OCI-LY1 (cell line): ENCODE results near the gene DDO.

Experiments
- H2AFZ ChIP-seq: fragments of 200-600 bp; sonication (generic), shearing (Covaris generic); 2 replicates; pipeline ENCODE4 v1.6.0; 2014; ENCODE audit warnings: antibody characterized with exemption, mild to moderate bottlenecking, low read length
- H3F3A ChIP-seq: fragments of 200-600 bp; sonication (generic), shearing (Covaris generic); 2 replicates; pipeline ENCODE4 v1.6.0; 2014; ENCODE audit warnings: mild to moderate bottlenecking, antibody characterized with exemption, low read length, moderate library complexity; ENCODE audit not compliant: insufficient read depth
- H3K27ac ChIP-seq: fragments of 200-600 bp; sonication (generic); 2 replicates; pipeline ENCODE4 v1.5.1; 2014; ENCODE audit warnings: low read length, mixed run types, mild to moderate bottlenecking, low read depth; ENCODE audit not compliant: poor library complexity, severe bottlenecking
- H3K27me3 ChIP-seq: fragments of 200-600 bp; sonication (generic); 2 replicates; pipeline ENCODE4 v1.6.0; 2014; ENCODE audit warnings: antibody characterized with exemption, mild to moderate bottlenecking, low read length, moderate library complexity; ENCODE audit not compliant: insufficient read depth
- H3K36me3 ChIP-seq: fragments of 200-600 bp; sonication (generic); 2 replicates; pipeline ENCODE4 v1.6.1; 2014; ENCODE audit warnings: mild to moderate bottlenecking, antibody characterized with exemption, low read length, moderate library complexity, mixed read lengths; ENCODE audit not compliant: insufficient read depth
- H3K4me1 ChIP-seq: fragments of 200-600 bp; sonication (generic); 2 replicates; pipeline ENCODE4 v1.5.1; 2014; ENCODE audit warnings: mild to moderate bottlenecking, low read length, moderate library complexity; ENCODE audit not compliant: insufficient read depth, severe bottlenecking
- H3K4me2 ChIP-seq: fragments of 200-600 bp; sonication (generic), shearing (Covaris generic); 2 replicates; pipeline ENCODE4 v1.6.1; 2014; ENCODE audit warnings: low read length
- H3K4me3 ChIP-seq: fragments of 200-600 bp; sonication (generic); 2 replicates; pipeline ENCODE4 v1.5.1; 2014; ENCODE audit warnings: low read length, low read depth, mild to moderate bottlenecking, mixed read lengths; ENCODE audit not compliant: poor library complexity, severe bottlenecking
- H3K79me2 ChIP-seq: fragments of 200-600 bp; shearing (Covaris generic); 2 replicates; pipeline ENCODE4 v1.6.1; 2016; ENCODE audit warnings: mixed run types, low read length, mixed read lengths; ENCODE audit not compliant: insufficient read depth
- H3K9ac ChIP-seq: fragments of 200-600 bp; sonication (generic), shearing (Covaris generic); 2 replicates; pipeline ENCODE4 v1.6.1; 2014; ENCODE audit warnings: mild to moderate bottlenecking, low read length, mixed read lengths
- H3K9me2 ChIP-seq: fragments of 200-600 bp; sonication (generic), shearing (Covaris generic); 2 replicates; pipeline ENCODE4 v1.6.1; 2014; ENCODE audit warnings: low read depth, mild to moderate bottlenecking, low read length, mixed read lengths
- H3K9me3 ChIP-seq: fragments of 200-600 bp; shearing (Covaris generic); 2 replicates; pipeline ENCODE4 v1.6.1; 2014; ENCODE audit warnings: low read length, mixed read lengths
- H4K20me1 ChIP-seq: fragments of 200-600 bp; sonication (generic), shearing (Covaris generic); 2 replicates; pipeline ENCODE4 v1.6.0; 2016; ENCODE audit warnings: mild to moderate bottlenecking, low read length; ENCODE audit not compliant: insufficient read depth
- CTCF ChIP-seq: fragments of 200-600 bp; sonication (generic), shearing (Covaris generic); IDR thresholded peaks from 2 replicates; pipeline ENCODE4 v1.5.1; 2017; ENCODE audit warnings: mild to moderate bottlenecking, antibody characterized with exemption, low read length, moderate library complexity, mixed read lengths
- EZH2 ChIP-seq: fragments of 200-600 bp; sonication (generic), shearing (Covaris generic); IDR thresholded peaks from 2 replicates; pipeline ENCODE4 v1.8.0; 2017; ENCODE audit warnings: borderline replicate concordance, mixed run types, mild to moderate bottlenecking, antibody characterized with exemption, low read length, moderate library complexity, mixed read lengths

The DDO gene

DNA sequence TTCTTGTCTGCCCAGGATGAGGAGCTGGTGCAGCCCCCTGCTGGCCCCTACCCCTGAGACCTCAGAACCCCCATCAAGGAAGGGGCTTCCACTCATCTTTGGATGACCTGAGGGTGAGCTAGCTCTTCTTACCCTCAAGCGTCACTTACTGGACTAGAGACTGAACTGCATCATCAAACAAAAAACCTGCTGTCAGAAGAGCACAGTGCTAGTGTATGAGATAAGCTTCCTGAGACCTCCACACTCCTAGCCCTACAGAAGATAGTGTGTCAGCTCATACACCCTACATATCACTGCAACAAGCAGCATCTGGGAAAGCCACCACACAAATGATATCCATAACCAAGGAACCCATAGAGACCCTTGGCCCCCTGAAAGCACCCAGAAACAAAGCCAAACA lies 46.0 kb upstream of the DDO start:
- Histone ChIP-seq H3K27me3 (no peaks in the 10 kb centered on the region), H3K79me2 (no peaks in the 10 kb centered on the region), H3K9ac (no peak overlapping the region), H3K4me2 (no peak overlapping the region), H3K4me3 (no peak overlapping the region), H3F3A (no peaks in the 10 kb centered on the region), H3K27ac (no peak overlapping the region), H4K20me1 (no peaks in the 10 kb centered on the region), H3K9me3 (no peaks in the 10 kb centered on the region), H3K9me2 (no peaks in the 10 kb centered on the region), H3K36me3 (no peaks in the 10 kb centered on the region), H2AFZ (no peak overlapping the region), H3K4me1 (no peaks in the 10 kb centered on the region)
- TF ChIP-seq EZH2 (no peak), CTCF (no peak)

DNA sequence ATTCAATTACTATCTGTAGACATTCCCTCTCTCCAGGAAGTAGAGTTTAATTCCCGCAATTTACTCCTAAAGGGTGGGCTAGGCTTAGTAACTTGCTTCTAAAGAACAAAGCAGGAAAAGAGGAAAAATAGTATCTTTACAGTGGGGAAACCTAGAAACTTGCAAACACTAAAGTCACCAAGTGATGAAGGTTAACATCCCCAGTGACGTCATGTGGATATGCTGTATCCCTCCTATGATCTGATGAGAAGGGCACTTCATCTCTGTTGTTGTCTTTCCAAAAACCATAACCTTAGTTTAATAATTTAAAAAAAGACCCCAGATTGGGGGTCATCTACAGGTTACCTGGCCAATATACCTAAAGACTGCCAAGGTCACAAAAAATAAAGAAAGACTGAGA lies 43.8 kb upstream of the DDO start:
- Histone ChIP-seq H3K36me3 (no peaks in the 10 kb centered on the region), H3K4me1 (no peaks in the 10 kb centered on the region), H3F3A (no peaks in the 10 kb centered on the region), H2AFZ (no peak overlapping the region), H3K9me3 (no peaks in the 10 kb centered on the region), H4K20me1 (no peaks in the 10 kb centered on the region), H3K9me2 (no peaks in the 10 kb centered on the region), H3K27me3 (no peaks in the 10 kb centered on the region), H3K4me3 (no peak overlapping the region), H3K27ac (no peak overlapping the region), H3K79me2 (no peaks in the 10 kb centered on the region), H3K9ac (no peak overlapping the region), H3K4me2 (no peak overlapping the region)
- TF ChIP-seq EZH2, result no peak
- no peak for TF ChIP-seq CTCF

- no peaks in the 10 kb centered on the region for H3K9me2 ChIP-seq
- H3K27ac ChIP-seq, result no peak overlapping the region
- no peaks in the 10 kb centered on the region for H3F3A ChIP-seq
- H3K9me3 ChIP-seq, result no peaks in the 10 kb centered on the region
- H3K36me3 ChIP-seq, result no peaks in the 10 kb centered on the region
- TF ChIP-seq CTCF, result no peak
- no peak for TF ChIP-seq EZH2
- no peak overlapping the region for H2AFZ ChIP-seq
- H3K27me3 ChIP-seq, result no peaks in the 10 kb centered on the region
- no peak overlapping the region for H3K9ac ChIP-seq
- H4K20me1 ChIP-seq, result no peaks in the 10 kb centered on the region
- H3K4me2 ChIP-seq, result no peak overlapping the region
- no peak overlapping the region for H3K4me3 ChIP-seq
- H3K79me2 ChIP-seq, result no peaks in the 10 kb centered on the region
- H3K4me1 ChIP-seq, result no peaks in the 10 kb centered on the region
These were observed 43.1 kb upstream of the DDO start for GRCh38 chr6:110458476-110458875.
